Spleen (tissue), 7 donors: ENCODE measurements around the gene FGF8.

Source experiments
- CTCF ChIP-seq, 11 experiments: fragments of 200-600 bp in 7 of 11; fragments of 450-650 bp in 4 of 11; sonication (generic) in 4 of 11; IDR thresholded peaks in 8 of 11; conservative IDR thresholded peaks in 3 of 11; 1 replicate in 7 of 11; 2 replicates in 4 of 11; pipeline versions ENCODE4 v1.4.0 to v1.8.0; 2016 to 2021; ENCODE audit warnings: antibody characterized with exemption in 11 of 11, inconsistent platforms in 4 of 11, mild to moderate bottlenecking in 1 of 11
- POLR2AphosphoS5 ChIP-seq, 3 donors: sonication (generic); formaldehyde crosslinking; IDR thresholded peaks; one replicate each; pipeline ENCODE4 v1.5.1; 2017; ENCODE audit warnings: antibody characterized with exemption in 3 of 3
- donor health status: DM: no; HTN: no; CAD: no; lungs with moderate emphysema.
- donor health status: DM: no; HTN: no; CAD: no.
- donor health status: DM: no; HTN: no; CAD: no.

- TF ChIP-seq CTCF (IDR thresholded peaks at IDR 0.05 in 8 of 11, conservative IDR thresholded peaks at IDR 0.05 in 3 of 11) (no peak), POLR2AphosphoS5 (IDR thresholded peaks at IDR 0.05) (no peak)
Measured at GRCh38 chr10:101797403-101798059, 21.6 kb upstream of the FGF8 start.
